BLaER1 treated with 17β-estradiol and CSF1 and Interleukin-3, amounts not matched to agents 10 nM and 100 nM (cell line): ENCODE measurements around the gene DHRS13.
"Not testable (repeated sequence)": the region's sequence is repeated elsewhere in the genome, so short reads cannot be mapped to it uniquely, and the experiment has no call there.

Experiments used
- H3K27ac ChIP-seq, 11 experiments: shearing (Covaris generic); formaldehyde crosslinking; 2 replicates each; pipeline ENCODE4 v1.8.1; 2022
- H3K27me3 ChIP-seq, 11 experiments: shearing (Covaris generic); formaldehyde crosslinking; 2 replicates each; pipeline ENCODE4 v1.8.1; 2022
- H3K36me3 ChIP-seq, 11 experiments: shearing (Covaris generic); formaldehyde crosslinking; 2 replicates each; pipeline ENCODE4 v1.8.1; 2022
- H3K4me1 ChIP-seq, 10 experiments: shearing (Covaris generic); formaldehyde crosslinking; 2 replicates each; pipeline ENCODE4 v1.8.1; 2022
- H3K4me2 ChIP-seq, 11 experiments: shearing (Covaris generic); formaldehyde crosslinking; 2 replicates each; pipeline ENCODE4 v1.8.1; 2022
- H3K4me3 ChIP-seq, 10 experiments: shearing (Covaris generic); formaldehyde crosslinking; 2 replicates each; pipeline ENCODE4 v1.8.1; 2022
- H3K9ac ChIP-seq, 11 experiments: shearing (Covaris generic); formaldehyde crosslinking; 2 replicates each; pipeline ENCODE4 v1.8.1; 2022
- H3K9me3 ChIP-seq, 11 experiments: shearing (Covaris generic); formaldehyde crosslinking; replicated peaks in 1 of 11; 2 replicates each; pipeline ENCODE4 v1.8.1; 2022
- H4K20me1 ChIP-seq, 11 experiments: shearing (Covaris generic); formaldehyde crosslinking; 2 replicates each; pipeline ENCODE4 v1.8.1; 2022
- Cebpa-rat ChIP-seq, 11 experiments: shearing (Covaris generic); IDR thresholded peaks; 2 replicates each; pipeline ENCODE4 v1.8.1; 2022

DHRS13 gene

DNA sequence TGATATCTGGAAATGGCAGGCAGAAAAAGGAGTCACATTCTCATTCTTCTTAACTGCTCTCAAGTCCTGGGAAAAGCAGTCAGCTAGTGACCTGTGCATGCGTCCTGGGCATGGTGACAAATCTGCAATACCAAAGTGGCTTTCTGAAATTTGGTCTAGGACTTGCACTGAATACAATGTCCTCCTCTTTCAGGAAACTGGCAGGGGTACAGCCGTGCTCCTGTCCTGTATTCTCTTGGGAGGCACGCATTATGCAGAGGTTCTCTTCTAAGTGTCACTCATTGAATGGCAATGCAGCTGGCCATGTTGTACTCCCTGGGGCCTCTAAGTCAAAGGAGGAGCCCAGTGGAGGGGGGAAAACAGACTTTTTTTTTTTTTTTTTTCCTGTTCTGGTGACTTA lies 37.8 kb upstream of the DHRS13 start:
- Histone ChIP-seq H3K4me3 (0 out of 20 replicates have a peak overlapping the region, but pooled peaks of 1 of the 10 experiments have one; percentile 4), H3K27me3 (no peaks in the 10 kb centered on the region), H4K20me1 (peaks cover 86 to 100% (median 100%) of the 10 kb centered on the region in 11 experiments), H3K9ac (peak overlapping the region in 6 of 11 experiments; percentile 1 to 40 (median 14); a peak in 4 of 22 replicates), H3K4me1 (peaks cover 74 to 99% (median 83%) of the 10 kb centered on the region in 10 experiments), H3K9me3 (no peaks in the 10 kb centered on the region), H3K36me3 (peaks cover 43 to 89% (median 64%) of the 10 kb centered on the region in 11 experiments), H3K27ac (peak overlapping the region in 3 of 11 experiments; percentile 6 to 34 (median 19); a peak in 4 of 22 replicates), H3K4me2 (peak overlapping the region; percentile 63 to 87 (median 80))
- TF ChIP-seq Cebpa-rat (IDR thresholded peaks at IDR 0.05): no peak

DNA sequence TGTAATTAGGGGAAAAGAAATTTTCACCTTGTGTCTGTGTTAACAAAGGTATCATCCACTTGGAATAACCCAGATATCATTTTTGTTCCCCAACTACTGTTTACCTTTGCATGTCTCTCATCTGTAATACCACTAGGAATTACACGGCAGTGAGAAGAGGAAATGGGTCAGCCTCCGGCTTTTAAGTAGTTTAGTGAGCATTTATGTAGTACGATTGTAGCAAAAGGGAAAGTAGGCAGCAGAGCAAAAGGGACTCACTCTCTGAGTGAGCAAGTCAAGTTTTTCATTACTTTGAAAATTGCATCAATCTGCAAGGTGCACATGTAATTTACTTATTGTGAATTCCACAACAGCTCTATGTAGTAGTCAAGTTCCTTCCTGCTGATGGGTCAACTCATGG lies 37.3 kb upstream of the DHRS13 start:
- Histone ChIP-seq H3K9me3 (no peaks in the 10 kb centered on the region), H3K36me3 (peaks cover 43 to 89% (median 65%) of the 10 kb centered on the region in 11 experiments), H4K20me1 (peaks cover 81 to 100% (median 100%) of the 10 kb centered on the region in 11 experiments), H3K27me3 (no peaks in the 10 kb centered on the region), H3K4me1 (peaks cover 75 to 99% (median 83%) of the 10 kb centered on the region in 10 experiments), H3K4me3 (no peak overlapping the region), H3K9ac (peak overlapping the region in 3 of 11 experiments; percentile 13 to 20 (median 15); a peak in 2 of 22 replicates), H3K27ac (peak overlapping the region in 3 of 11 experiments; percentile 0 to 19 (median 18); a peak in 4 of 22 replicates), H3K4me2 (peak overlapping the region; percentile 63 to 87 (median 80))
- TF ChIP-seq Cebpa-rat (IDR thresholded peaks at IDR 0.05): no peak

DNA sequence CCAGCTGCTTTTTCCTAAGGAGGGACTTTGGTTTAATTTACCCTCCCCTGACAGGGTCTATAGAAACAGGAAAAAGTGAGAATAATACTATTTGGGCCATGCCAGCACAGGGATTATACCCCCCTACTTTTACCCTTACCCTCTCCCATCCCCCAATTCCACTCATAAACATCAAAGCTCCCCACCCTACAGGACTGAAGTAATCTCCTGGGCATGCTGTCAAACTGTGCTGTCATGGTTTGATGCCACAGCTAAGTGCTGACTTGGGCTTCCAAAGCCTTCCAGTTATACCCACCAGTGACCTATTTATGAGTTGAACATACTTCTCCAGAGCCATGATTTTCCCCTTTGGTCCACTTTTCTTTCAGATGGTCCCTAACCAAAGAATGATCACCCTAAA lies 35.7 kb upstream of the DHRS13 start:
- Histone ChIP-seq H3K27me3 (no peaks in the 10 kb centered on the region), H3K4me3 (no peak overlapping the region), H3K4me2 (peak overlapping the region; percentile 63 to 87 (median 80)), H3K9me3 (no peaks in the 10 kb centered on the region), H3K9ac (no peak overlapping the region), H4K20me1 (peaks cover 74 to 100% (median 97%) of the 10 kb centered on the region in 11 experiments), H3K4me1 (peaks cover 75 to 90% (median 81%) of the 10 kb centered on the region in 10 experiments), H3K36me3 (peaks cover 33 to 89% (median 64%) of the 10 kb centered on the region in 11 experiments), H3K27ac (peak overlapping the region in 9 of 11 experiments; percentile 1 to 69 (median 19); a peak in 8 of 22 replicates)
- TF ChIP-seq Cebpa-rat (IDR thresholded peaks at IDR 0.05): no peak

DNA sequence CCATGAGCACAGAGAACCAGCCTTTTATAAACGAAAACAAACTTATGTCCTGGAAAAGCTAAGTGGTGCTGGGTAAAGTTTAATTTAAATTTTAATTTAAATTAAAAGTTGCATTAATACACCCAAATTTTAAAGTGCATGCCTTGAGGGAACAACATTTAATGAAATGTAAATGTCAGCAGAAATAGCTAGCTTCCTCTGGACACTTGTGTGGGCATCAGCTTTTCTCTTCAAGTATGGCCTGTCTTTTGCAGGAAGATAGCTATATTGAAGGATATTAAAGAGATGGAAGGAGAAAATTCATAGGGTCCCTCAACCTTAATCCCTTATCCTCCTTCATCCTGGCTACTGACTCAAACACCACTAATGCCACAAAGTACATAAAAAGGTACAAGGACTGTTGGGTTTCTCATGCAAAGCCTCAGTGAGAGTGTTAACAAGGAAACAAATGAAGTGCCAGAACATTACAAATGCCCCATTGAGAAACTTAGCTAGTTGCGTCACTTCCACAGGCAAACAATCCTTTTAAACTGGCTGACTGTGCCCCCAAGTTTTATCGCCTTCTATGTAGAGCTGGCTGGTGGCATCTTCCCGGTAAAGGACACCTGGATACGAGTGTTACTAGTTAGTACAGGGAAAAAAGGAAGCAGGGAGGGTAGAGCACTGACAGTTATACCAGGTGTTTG lies 34.3 kb upstream of the DHRS13 start:
- peak in 5 of 11 experiments; percentile 26 to 68 (median 31); a peak in 3 of 22 replicates for TF ChIP-seq Cebpa-rat (IDR thresholded peaks at IDR 0.05)
- Histone ChIP-seq H4K20me1 (peaks cover 71 to 100% (median 96%) of the 10 kb centered on the region in 11 experiments), H3K36me3 (peaks cover 32 to 89% (median 64%) of the 10 kb centered on the region in 11 experiments), H3K4me3 (peak overlapping the region in 1 of 10 experiments; percentile 17; a peak in 1 of 20 replicates), H3K4me1 (peaks cover 70 to 86% (median 72%) of the 10 kb centered on the region in 10 experiments), H3K9me3 (no peaks in the 10 kb centered on the region), H3K27ac (peak overlapping the region in 10 of 11 experiments; percentile 40 to 69 (median 56); a peak in 21 of 22 replicates), H3K27me3 (no peaks in the 10 kb centered on the region), H3K9ac (peak overlapping the region; percentile 2 to 62 (median 27); a peak in 15 of 22 replicates), H3K4me2 (peak overlapping the region; percentile 63 to 87 (median 80))

DNA sequence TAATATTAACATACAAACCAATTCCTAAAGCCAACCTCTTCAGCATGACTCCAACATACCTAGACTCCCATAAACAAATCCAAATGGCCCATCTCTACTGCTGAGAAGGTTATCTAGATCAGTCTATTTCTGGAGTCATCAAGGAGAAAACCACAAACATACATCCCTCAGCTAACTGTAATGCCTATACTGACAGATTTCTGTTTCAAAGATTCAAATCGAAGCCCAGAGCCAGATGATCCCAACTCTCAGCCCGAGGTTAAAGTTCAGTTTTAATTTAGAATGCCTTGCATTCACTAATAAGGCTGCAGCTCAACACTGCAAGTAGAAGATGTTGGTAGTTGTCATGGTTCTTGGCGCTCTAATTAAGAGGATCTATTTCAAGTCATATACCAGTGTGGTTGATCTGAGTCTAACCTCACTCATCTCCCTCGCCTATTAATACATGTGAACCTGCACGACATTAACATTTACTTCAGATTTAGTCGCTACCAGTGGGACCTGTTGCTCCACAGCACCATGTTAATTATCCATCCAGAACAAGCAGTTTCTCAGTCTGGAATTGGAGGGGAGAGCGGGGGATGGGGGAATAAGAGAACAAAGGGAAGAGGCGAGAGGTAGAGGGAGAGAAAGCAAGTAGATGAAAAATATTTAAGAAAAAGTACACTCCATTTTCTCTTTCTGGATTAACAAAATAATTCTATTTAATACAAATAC lies 33.0 kb upstream of the DHRS13 start:
- H3K4me3 ChIP-seq: no peak overlapping the region
- peak overlapping the region; percentile 63 to 87 (median 80) for H3K4me2 ChIP-seq
- peak overlapping the region in 9 of 11 experiments; percentile 40 to 69 (median 57); a peak in 16 of 22 replicates for H3K27ac ChIP-seq
- peaks cover 59 to 100% (median 94%) of the 10 kb centered on the region in 11 experiments for H4K20me1 ChIP-seq
- H3K36me3 ChIP-seq: peaks cover 39 to 89% (median 62%) of the 10 kb centered on the region in 11 experiments
- no peaks in the 10 kb centered on the region for H3K27me3 ChIP-seq
- H3K4me1 ChIP-seq: peaks cover 60 to 83% (median 68%) of the 10 kb centered on the region in 10 experiments
- H3K9me3 ChIP-seq: no peaks in the 10 kb centered on the region
- no peak for TF ChIP-seq Cebpa-rat (IDR thresholded peaks at IDR 0.05)
- H3K9ac ChIP-seq: peak overlapping the region in 6 of 11 experiments; percentile 0 to 62 (median 36); a peak in 5 of 22 replicates

DNA sequence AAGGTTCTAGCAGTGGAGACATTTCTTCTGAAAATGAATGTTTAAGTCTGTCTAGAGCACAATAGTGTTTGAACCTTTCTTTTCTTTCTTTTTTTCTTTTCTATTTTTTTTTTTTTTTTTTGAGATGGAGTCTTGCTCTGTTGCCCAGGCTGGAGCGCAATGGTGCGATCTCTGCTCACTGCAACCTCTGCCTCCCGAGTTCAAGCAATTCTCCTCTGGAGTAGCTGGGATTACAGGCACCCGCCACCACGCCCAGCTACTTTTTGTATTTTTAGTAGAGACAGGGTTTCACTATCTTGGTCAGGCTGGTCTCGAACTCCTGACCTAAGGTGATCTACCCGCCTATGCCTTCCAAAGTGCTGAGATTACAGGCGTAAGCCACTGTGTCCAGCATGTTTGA lies 31.6 kb upstream of the DHRS13 start:
- not testable (repeated sequence) for H3K9ac ChIP-seq, H3K4me3 ChIP-seq, H3K27me3 ChIP-seq, H3K27ac ChIP-seq, H3K9me3 ChIP-seq
- peak overlapping the region in 1 of 11 experiments; percentile 12; a peak in 2 of 22 replicates for H3K4me2 ChIP-seq
- H3K4me1 ChIP-seq: peaks cover 50 to 83% (median 67%) of the 10 kb centered on the region in 10 experiments
- peaks cover 51 to 100% (median 94%) of the 10 kb centered on the region in 11 experiments for H4K20me1 ChIP-seq
- H3K36me3 ChIP-seq: peaks cover 42 to 86% (median 70%) of the 10 kb centered on the region in 11 experiments

DNA sequence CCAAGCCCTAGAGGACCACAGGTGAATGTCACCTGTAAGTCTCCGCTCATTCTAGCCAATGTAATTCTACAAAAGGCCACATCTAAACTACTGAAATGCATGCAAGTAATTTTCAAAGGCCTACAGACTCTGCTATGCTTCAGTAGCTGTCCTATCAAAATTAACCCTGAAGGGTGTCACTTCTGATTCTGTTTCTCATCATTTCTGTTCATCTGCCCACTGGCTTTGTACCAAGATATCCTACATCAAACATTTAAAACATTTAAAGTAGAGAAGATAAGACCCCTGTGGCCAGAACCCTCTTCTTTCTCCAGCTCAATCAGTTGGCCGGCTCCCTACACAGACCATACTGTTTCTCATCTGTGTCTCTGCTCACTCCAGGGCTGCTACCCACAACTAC lies 26.9 kb upstream of the DHRS13 start:
- H3K27me3 ChIP-seq: no peaks in the 10 kb centered on the region
- H3K36me3 ChIP-seq: peaks cover 49 to 91% (median 81%) of the 10 kb centered on the region in 11 experiments
- H4K20me1 ChIP-seq: peaks cover 14 to 100% (median 56%) of the 10 kb centered on the region in 11 experiments; a peak in 21 of 22 replicates
- peaks cover 41 to 82% (median 61%) of the 10 kb centered on the region in 10 experiments for H3K4me1 ChIP-seq
- H3K9ac ChIP-seq: peak overlapping the region in 4 of 11 experiments; percentile 3 to 37 (median 13); a peak in 2 of 22 replicates
- H3K4me3 ChIP-seq: no peak overlapping the region
- no peak for TF ChIP-seq Cebpa-rat (IDR thresholded peaks at IDR 0.05)
- H3K4me2 ChIP-seq: peak overlapping the region in 8 of 11 experiments; percentile 19 to 56 (median 42); a peak in 15 of 22 replicates
- peak overlapping the region in 8 of 11 experiments; percentile 0 to 92 (median 34); a peak in 13 of 22 replicates for H3K27ac ChIP-seq
- H3K9me3 ChIP-seq: peaks cover 0 to 27% (median 14%) of the 10 kb centered on the region in 11 experiments; a peak in 19 of 22 replicates

DNA sequence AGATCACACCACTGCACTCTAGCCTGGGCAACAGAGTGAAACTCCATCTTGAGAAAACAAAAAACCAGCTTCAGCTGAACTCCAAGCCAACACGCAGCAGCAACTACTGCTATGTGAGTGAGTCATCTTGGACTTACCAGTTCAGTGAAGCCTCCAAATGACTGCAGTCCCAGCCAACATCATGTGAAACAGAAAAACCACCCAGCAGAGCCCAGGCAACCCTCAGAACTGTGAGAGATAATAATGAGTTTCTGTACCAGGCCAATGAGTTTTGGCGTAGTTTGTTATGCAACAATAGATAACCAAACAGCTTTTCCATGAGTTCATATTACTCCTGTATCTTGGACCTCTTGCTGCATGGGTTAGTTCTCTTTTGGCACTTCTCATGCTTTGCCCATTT lies 25.2 kb upstream of the DHRS13 start:
- Histone ChIP-seq H3K4me1 (peaks cover 48 to 93% (median 70%) of the 10 kb centered on the region in 10 experiments), H3K9ac (no peak overlapping the region), H3K36me3 (peaks cover 62 to 92% (median 83%) of the 10 kb centered on the region in 11 experiments), H4K20me1 (peaks cover 13 to 96% (median 38%) of the 10 kb centered on the region in 11 experiments; a peak in 20 of 22 replicates), H3K27ac (peak overlapping the region in 10 of 11 experiments; percentile 76 to 92 (median 86); a peak in 18 of 22 replicates), H3K9me3 (peaks cover 0 to 27% (median 14%) of the 10 kb centered on the region in 11 experiments; a peak in 19 of 22 replicates), H3K4me2 (peak overlapping the region in 10 of 11 experiments; percentile 74 to 97 (median 86); a peak in 18 of 22 replicates), H3K27me3 (no peaks in the 10 kb centered on the region), H3K4me3 (no peak overlapping the region)
- TF ChIP-seq Cebpa-rat (IDR thresholded peaks at IDR 0.05): no peak
